ENCODE results near the gene USB1. TPM values are rescaled to one million over a fixed set of nuclear protein-coding genes. Genes with fewer than 3 reads are reported as not detected.

USB1 gene
- total RNA-seq, 1 experiment from 2014 or later = 18.7 TPM

GRCh38 chr16:58020628-58021521 is 19.7 kb downstream of the USB1 start:
- ChIA-PET POLR2A (ENCODE audit: unreplicated experiment) (no interaction called here), CTCF (no interaction called here)
- DNase-seq (peak; percentile 35), ATAC-seq (peak; percentile 16; the same call in 1 of the 2 replicates)
- Histone ChIP-seq H3K4me1 (ENCODE audit: insufficient read depth, low read length) (peaks cover 23% of the 10 kb centered on the region), H4K20me1 (ENCODE audit: low read length) (no peaks in the 10 kb centered on the region), H2AFZ (ENCODE audit: low read length) (no peak overlapping the region), H3K36me3 (ENCODE audit: low read depth, low read length) (no peaks in the 10 kb centered on the region; the same call in 1 of the 2 replicates), H3F3A (ENCODE audit: low read length, unreplicated experiment) (no peaks in the 10 kb centered on the region), H3K9me3 (ENCODE audit: low read length) (no peaks in the 10 kb centered on the region), H3K9ac (ENCODE audit: low read length) (no peak overlapping the region), H3K27ac (ENCODE audit: low read length) (no peak overlapping the region), H3K79me2 (ENCODE audit: low read length) (no peaks in the 10 kb centered on the region), H3K27me3 (ENCODE audit: low read length) (no peaks in the 10 kb centered on the region), H3K4me3 (ENCODE audit: low read length) (no peak overlapping the region), H3K4me2 (ENCODE audit: low read length) (no peak overlapping the region), H3K9me2 (replicated peaks; ENCODE audit: low read length) (no peaks in the 10 kb centered on the region)
- TSS peak; percentile 93 for BruUV-seq (replicated peaks)
- intact Hi-C loops (cut with micrococcal nuclease) = loop anchor here (2.0 to 10.0 kb wide), 2 partner anchors 102 to 284 kb away; no protein-coding TSS in a partner anchor
- TF ChIP-seq EZH2phosphoT487 (IDR thresholded peaks at IDR 0.05; ENCODE audit: borderline replicate concordance, low read length) (no peak), CTCF (conservative IDR thresholded peaks at IDR 0.05; ENCODE audit: low read depth, low read length) (peak; percentile 86)

- DNase-seq = peak; percentile 43
- H2AFZ ChIP-seq (ENCODE audit: low read length) = no peak overlapping the region
- intact Hi-C loops (cut with micrococcal nuclease) = loop anchor here (2.0 to 10.0 kb wide), 2 partner anchors 101 to 283 kb away; no protein-coding TSS in a partner anchor
These were observed 20.7 kb downstream of the USB1 start for GRCh38 chr16:58021661-58022551.

More at GRCh38 chr16:58021661-58022551, 20.7 kb downstream of the USB1 start:
- Histone ChIP-seq H3K36me3 (ENCODE audit: low read depth, low read length) (no peaks in the 10 kb centered on the region; the same call in 1 of the 2 replicates), H3K4me1 (ENCODE audit: insufficient read depth, low read length) (peaks cover 29% of the 10 kb centered on the region), H3F3A (ENCODE audit: low read length, unreplicated experiment) (no peaks in the 10 kb centered on the region), H3K9me3 (ENCODE audit: low read length) (no peaks in the 10 kb centered on the region), H3K4me3 (ENCODE audit: low read length) (no peak overlapping the region), H3K79me2 (ENCODE audit: low read length) (no peaks in the 10 kb centered on the region), H3K4me2 (ENCODE audit: low read length) (peak overlapping the region; percentile 39; the same call in 1 of the 2 replicates), H3K27me3 (ENCODE audit: low read length) (no peaks in the 10 kb centered on the region), H4K20me1 (ENCODE audit: low read length) (no peaks in the 10 kb centered on the region), H3K9ac (ENCODE audit: low read length) (no peak overlapping the region), H3K27ac (ENCODE audit: low read length) (peak overlapping the region; percentile 64), H3K9me2 (replicated peaks; ENCODE audit: low read length) (no peaks in the 10 kb centered on the region)
- ChIA-PET CTCF (interaction anchor here (0.5 kb wide), 1 partner anchor 177 kb away, joined by 3 read pairs; no protein-coding TSS in a partner anchor), POLR2A (ENCODE audit: unreplicated experiment) (no interaction called here)
- BruUV-seq (replicated peaks) = no TSS peak
- TF ChIP-seq EZH2phosphoT487 (IDR thresholded peaks at IDR 0.05; ENCODE audit: borderline replicate concordance, low read length) = no peak
- TF ChIP-seq EZH2 (IDR thresholded peaks at IDR 0.05; ENCODE audit: low read length, unreplicated experiment) = no peak
- no peak for TF ChIP-seq CTCF (conservative IDR thresholded peaks at IDR 0.05; ENCODE audit: low read depth, low read length)
- ATAC-seq = peak; percentile 23
